Lung (tissue), 12 donors: ENCODE results near the gene INPP4A. TPM values are rescaled to one million over a fixed set of nuclear protein-coding genes. Genes with fewer than 3 reads are reported as not detected.

Experiments
- ATAC-seq: fragments of 200-7000 bp; cut with Tn5 transposase; one replicate; pipeline ENCODE4 v1.9.1; 2020; ENCODE audit warnings: moderate number of reproducible peaks; ENCODE audit not compliant: insufficient read depth, low FRiP score
- DNase-seq, 3 donors: peaks; one replicate each; pipeline ENCODE4 v3.0.0-alpha.2; 2013 to 2017
- H3K27ac ChIP-seq, 2 donors: one replicate each; pipeline ENCODE4 v1.5.1; 2013; ENCODE audit warnings: mild to moderate bottlenecking in 2 of 2, moderate library complexity in 2 of 2, control low read depth in 1 of 2, inconsistent platforms in 1 of 2, low read depth in 1 of 2, low read length in 1 of 2
- H3K27me3 ChIP-seq, 3 donors: one replicate each; pipeline ENCODE4 v1.5.1; 2013; ENCODE audit warnings: low read length in 2 of 3; ENCODE audit not compliant: control insufficient read depth in 3 of 3, insufficient read depth in 3 of 3
- H3K36me3 ChIP-seq, 4 donors: one replicate each; pipeline ENCODE4 v1.5.1; 2013; ENCODE audit warnings: low read length in 4 of 4, mild to moderate bottlenecking in 1 of 4, moderate library complexity in 1 of 4; ENCODE audit not compliant: control insufficient read depth in 4 of 4, insufficient read depth in 4 of 4
- H3K4me1 ChIP-seq, 5 donors: one replicate each; pipeline ENCODE4 v1.5.1; 2013; ENCODE audit warnings: low read length in 5 of 5, mild to moderate bottlenecking in 2 of 5, moderate library complexity in 1 of 5; ENCODE audit not compliant: control insufficient read depth in 5 of 5, insufficient read depth in 5 of 5
- H3K4me3 ChIP-seq: one replicate; pipeline ENCODE4 v1.5.1; 2013; ENCODE audit warnings: mild to moderate bottlenecking, control low read depth, moderate library complexity
- H3K9ac ChIP-seq, 2 donors: one replicate each; pipeline ENCODE4 v1.5.1; 2013; ENCODE audit warnings: low read length in 2 of 2, control low read depth in 1 of 2; ENCODE audit not compliant: insufficient read depth in 1 of 2
- H3K9me3 ChIP-seq, 4 donors: one replicate each; pipeline ENCODE4 v1.5.1; 2013; ENCODE audit warnings: low read length in 3 of 4, mild to moderate bottlenecking in 1 of 4, moderate library complexity in 1 of 4; ENCODE audit not compliant: control insufficient read depth in 4 of 4, insufficient read depth in 3 of 4
- CTCF ChIP-seq: IDR thresholded peaks from 2 replicates; pipeline ENCODE4 v1.5.1; 2012; ENCODE audit warnings: mild to moderate bottlenecking; ENCODE audit errors: control extremely low read depth, extremely low read depth
- WGBS, 2 donors: extraction: QIAGEN DNeasy Blood & Tissue Kit; methylation state at CpG; one replicate each; pipeline ENCODE4 v1.1.7; 2013; 5-methylcytosine and 5-hydroxymethylcytosine counted together
- polyA plus RNA-seq, 2 donors: library from polyadenylated mRNA; stranded (reverse); fragments of 200-250 nt; gene quantifications; one replicate each; pipeline ENCODE4 v1.2.1, GENCODE V29; 2013
- total RNA-seq, 2 donors: library from RNA; depleted of rRNA in 1 of 2; stranded (reverse); fragments of >200 nt in 1 of 2; gene quantifications; one replicate each; pipeline ENCODE4 v1.2.1, GENCODE V29; 2014 to 2021
- donor health status: control.
- donor health status: control.
- donor health status: Bipolar disorder and iron deficiency.
- donor health status: healthy.
- donor health status: DM: yes; HTN: yes; CAD: no.

Gene INPP4A
- total and polyA plus RNA-seq, 4 donors = 8.0 to 43.3 (median 19.8) TPM

- TF ChIP-seq CTCF = no peak
- Histone ChIP-seq H3K36me3 (no peaks in the 10 kb centered on the region), H3K9ac (no peak overlapping the region), H3K9me3 (no peaks in the 10 kb centered on the region), H3K27me3 (no peaks in the 10 kb centered on the region), H3K4me1 (peaks cover 0 to 5% (median 0%) of the 10 kb centered on the region in 5 donors), H3K4me3 (no peak overlapping the region), H3K27ac (no peak overlapping the region)
- DNase-seq (no peak), ATAC-seq (no peak)
These were observed 22.2 kb upstream of the INPP4A start for GRCh38 chr2:98422449-98422848.

GRCh38 chr2:98426771-98427170 is 17.9 kb upstream of the INPP4A start:
- DNase-seq (no peak), ATAC-seq (no peak)
- Histone ChIP-seq H3K27ac (no peak overlapping the region), H3K4me1 (no peaks in the 10 kb centered on the region), H3K9ac (no peak overlapping the region), H3K36me3 (no peaks in the 10 kb centered on the region), H3K27me3 (no peaks in the 10 kb centered on the region), H3K4me3 (no peak overlapping the region), H3K9me3 (no peaks in the 10 kb centered on the region)
- WGBS, 2 donors = 93 to 96% methylated on average over 5 of the region's 5 CpGs
- no peak for TF ChIP-seq CTCF

GRCh38 chr2:98432145-98432544 is 12.5 kb upstream of the INPP4A start:
- Histone ChIP-seq H3K27me3 (no peaks in the 10 kb centered on the region), H3K27ac (no peak overlapping the region), H3K36me3 (no peaks in the 10 kb centered on the region), H3K9me3 (peaks cover 0 to 9% (median 0%) of the 10 kb centered on the region in 4 donors), H3K4me3 (no peak overlapping the region), H3K9ac (no peak overlapping the region), H3K4me1 (no peaks in the 10 kb centered on the region)
- TF ChIP-seq CTCF = no peak
- no peak for DNase-seq
- no peak for ATAC-seq

GRCh38 chr2:98433363-98433964 is 11.2 kb upstream of the INPP4A start:
- H3K36me3 ChIP-seq = no peaks in the 10 kb centered on the region
- H3K27ac ChIP-seq = no peak overlapping the region
- no peak for TF ChIP-seq CTCF
- no peaks in the 10 kb centered on the region for H3K4me1 ChIP-seq
- WGBS, 2 donors = 88 to 92% methylated on average over 2 of the region's 2 CpGs
- ATAC-seq (no peak), DNase-seq (no peak)
- no peak overlapping the region for H3K4me3 ChIP-seq
- H3K27me3 ChIP-seq = no peaks in the 10 kb centered on the region
- peaks cover 0 to 9% (median 0%) of the 10 kb centered on the region in 4 donors for H3K9me3 ChIP-seq
- no peak overlapping the region for H3K9ac ChIP-seq
